ENCODE data around the gene DPP6. TPM values are rescaled to one million over a fixed set of nuclear protein-coding genes. Genes with fewer than 3 reads are reported as not detected.

The DPP6 gene
- total and polyA plus RNA-seq, 10 donors: 0.11 to 8.7 (median 3.0) TPM

DNA sequence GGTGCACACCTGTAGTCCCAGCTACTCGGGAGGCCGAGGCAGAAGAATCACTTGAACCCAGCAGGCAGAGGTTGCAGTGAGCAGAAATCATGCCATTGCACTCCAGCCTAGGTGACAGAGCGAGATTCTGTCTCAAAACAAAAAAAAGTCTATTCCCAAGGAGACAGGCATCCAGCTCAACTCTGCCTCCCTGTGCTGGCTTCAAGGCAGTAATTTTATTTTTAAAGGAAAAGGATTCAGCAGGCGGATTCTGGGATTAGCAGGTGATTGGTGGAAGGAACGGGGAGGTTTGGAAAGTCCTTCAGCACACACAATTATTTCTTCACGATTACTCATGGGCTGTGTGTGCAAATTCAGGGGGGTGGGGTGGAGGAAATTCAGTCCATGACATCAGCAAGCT, 707.8 kb downstream of the DPP6 start:
- 77 to 89% (median 79%) methylated on average over 6 of the region's 6 CpGs for WGBS, 5 donors
- no peak for DNase-seq
- no peaks in the 10 kb centered on the region for H3K36me3 ChIP-seq
- TF ChIP-seq, protein P1, sequence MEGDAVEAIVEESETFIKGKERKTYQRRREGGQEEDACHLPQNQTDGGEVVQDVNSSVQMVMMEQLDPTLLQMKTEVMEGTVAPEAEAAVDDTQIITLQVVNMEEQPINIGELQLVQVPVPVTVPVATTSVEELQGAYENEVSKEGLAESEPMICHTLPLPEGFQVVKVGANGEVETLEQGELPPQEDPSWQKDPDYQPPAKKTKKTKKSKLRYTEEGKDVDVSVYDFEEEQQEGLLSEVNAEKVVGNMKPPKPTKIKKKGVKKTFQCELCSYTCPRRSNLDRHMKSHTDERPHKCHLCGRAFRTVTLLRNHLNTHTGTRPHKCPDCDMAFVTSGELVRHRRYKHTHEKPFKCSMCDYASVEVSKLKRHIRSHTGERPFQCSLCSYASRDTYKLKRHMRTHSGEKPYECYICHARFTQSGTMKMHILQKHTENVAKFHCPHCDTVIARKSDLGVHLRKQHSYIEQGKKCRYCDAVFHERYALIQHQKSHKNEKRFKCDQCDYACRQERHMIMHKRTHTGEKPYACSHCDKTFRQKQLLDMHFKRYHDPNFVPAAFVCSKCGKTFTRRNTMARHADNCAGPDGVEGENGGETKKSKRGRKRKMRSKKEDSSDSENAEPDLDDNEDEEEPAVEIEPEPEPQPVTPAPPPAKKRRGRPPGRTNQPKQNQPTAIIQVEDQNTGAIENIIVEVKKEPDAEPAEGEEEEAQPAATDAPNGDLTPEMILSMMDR (IDR thresholded peaks at IDR 0.05 in 8 of 11, conservative IDR thresholded peaks at IDR 0.05 in 3 of 11): no peak
- TF ChIP-seq POLR2AphosphoS5 (IDR thresholded peaks at IDR 0.05) (no peak), POLR2A (IDR thresholded peaks at IDR 0.05) (no peak)
- H3K4me1 ChIP-seq: no peaks in the 10 kb centered on the region
- no peak overlapping the region for H3K27ac ChIP-seq
- H3K4me3 ChIP-seq: no peak overlapping the region
- intact Hi-C loops (cut with DNase I; ENCODE audit: low total_unique reads): no loop called here
- no peaks in the 10 kb centered on the region for H3K27me3 ChIP-seq (replicated peaks in 1 of 7)
- H3K9me3 ChIP-seq: peaks cover 0 to 12% (median 0%) of the 10 kb centered on the region in 8 donors

DNA sequence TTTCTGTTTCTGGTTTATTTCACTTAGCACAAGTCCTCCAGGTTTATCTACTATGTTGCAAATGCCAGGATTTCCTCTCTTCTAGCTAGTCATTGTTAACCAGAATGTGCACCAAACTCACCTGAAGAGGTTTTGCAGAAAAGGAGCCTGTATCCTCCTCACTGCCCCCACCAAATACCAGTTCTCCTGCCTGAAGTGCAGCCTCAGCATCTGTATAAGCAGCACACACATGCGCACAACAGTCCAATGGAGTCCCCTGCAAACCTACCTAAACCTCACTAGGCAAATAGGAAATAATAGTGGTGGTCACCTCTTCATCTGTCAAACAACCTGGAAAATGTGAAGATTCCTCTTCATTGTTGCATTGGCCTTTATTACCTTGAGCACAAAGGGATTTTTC, 712.9 kb downstream of the DPP6 start:
- H3K4me1 ChIP-seq: no peaks in the 10 kb centered on the region
- intact Hi-C loops (cut with DNase I; ENCODE audit: low total_unique reads): no loop called here
- H3K4me3 ChIP-seq: no peak overlapping the region
- no peaks in the 10 kb centered on the region for H3K27me3 ChIP-seq (replicated peaks in 1 of 7)
- no peak overlapping the region for H3K27ac ChIP-seq
- TF ChIP-seq POLR2A (IDR thresholded peaks at IDR 0.05): no peak
- TF ChIP-seq, protein P1 (IDR thresholded peaks at IDR 0.05 in 8 of 11, conservative IDR thresholded peaks at IDR 0.05 in 3 of 11): no peak
- no peak for TF ChIP-seq POLR2AphosphoS5 (IDR thresholded peaks at IDR 0.05)
- no peak for DNase-seq
- no peaks in the 10 kb centered on the region for H3K36me3 ChIP-seq
- H3K9me3 ChIP-seq: peaks cover 0 to 10% (median 0%) of the 10 kb centered on the region in 8 donors
- 85 to 93% (median 88%) methylated on average over 1 of the region's 1 CpG for WGBS, 5 donors

DNA sequence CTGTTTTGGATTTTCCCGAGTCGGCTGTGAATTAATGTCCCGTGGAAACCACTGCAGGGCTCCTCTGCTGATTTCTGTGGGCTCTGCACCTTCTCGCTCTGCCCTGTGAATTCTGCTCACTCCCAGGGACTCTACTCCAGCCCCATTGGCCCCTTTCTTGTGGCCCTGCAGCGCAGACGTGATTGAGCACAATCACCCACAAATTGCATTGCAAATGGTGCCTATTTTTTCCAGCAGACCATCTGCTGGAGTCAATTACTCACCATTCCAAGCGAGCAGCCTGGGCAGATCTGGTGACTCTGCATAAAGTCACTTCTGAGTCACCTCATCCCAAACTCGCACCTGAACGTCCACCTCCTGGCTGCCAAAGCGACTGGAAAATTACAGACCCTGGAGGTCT, 714.9 kb downstream of the DPP6 start:
- no peaks in the 10 kb centered on the region for H3K36me3 ChIP-seq
- intact Hi-C loops (cut with DNase I; ENCODE audit: low total_unique reads): no loop called here
- H3K27me3 ChIP-seq (replicated peaks in 1 of 7): no peaks in the 10 kb centered on the region
- H3K4me1 ChIP-seq: no peaks in the 10 kb centered on the region
- H3K4me3 ChIP-seq: no peak overlapping the region
- 72 to 84% (median 77%) methylated on average over 10 of the region's 10 CpGs for WGBS, 5 donors
- H3K27ac ChIP-seq: no peak overlapping the region
- no peak for TF ChIP-seq POLR2AphosphoS5 (IDR thresholded peaks at IDR 0.05)
- TF ChIP-seq POLR2A (IDR thresholded peaks at IDR 0.05): no peak
- TF ChIP-seq, protein P1 (IDR thresholded peaks at IDR 0.05 in 8 of 11, conservative IDR thresholded peaks at IDR 0.05 in 3 of 11): no peak
- H3K9me3 ChIP-seq: peaks cover 0 to 12% (median 0%) of the 10 kb centered on the region in 8 donors
- DNase-seq: no peak

DNA sequence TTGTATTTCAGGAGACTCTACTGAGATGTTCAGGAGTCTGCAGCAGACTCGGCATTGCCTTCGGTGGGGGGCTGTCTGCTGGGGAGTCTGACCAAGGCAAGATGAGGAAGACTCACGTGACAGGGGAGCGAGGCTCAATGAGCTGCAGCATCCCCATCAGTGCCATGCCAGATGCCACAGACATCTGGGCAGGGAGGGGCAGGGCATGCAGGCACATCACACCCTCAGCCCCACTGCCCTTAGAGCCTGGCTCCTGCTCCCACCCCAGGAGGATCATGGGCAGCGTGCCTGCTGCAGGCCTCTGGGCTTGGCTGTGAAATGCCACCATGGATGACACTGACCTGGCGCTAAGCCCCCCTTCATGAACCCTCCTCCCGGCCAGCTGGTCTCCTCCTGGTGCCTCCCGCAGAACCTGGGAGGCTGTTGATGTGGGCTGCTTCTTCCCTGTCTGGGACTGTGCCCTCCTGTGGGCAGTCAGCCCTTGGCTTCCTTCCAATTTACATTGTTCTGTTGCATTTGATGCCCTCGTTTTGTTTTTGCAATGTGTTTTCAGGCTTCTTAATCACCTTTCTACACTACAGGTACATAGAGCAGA, 715.7 kb downstream of the DPP6 start:
- DNase-seq: no peak
- Histone ChIP-seq H3K36me3 (no peaks in the 10 kb centered on the region), H3K27ac (no peak overlapping the region), H3K27me3 (replicated peaks in 1 of 7) (no peaks in the 10 kb centered on the region), H3K4me3 (no peak overlapping the region), H3K9me3 (peaks cover 0 to 12% (median 0%) of the 10 kb centered on the region in 8 donors), H3K4me1 (no peaks in the 10 kb centered on the region)
- TF ChIP-seq POLR2AphosphoS5 (IDR thresholded peaks at IDR 0.05) (no peak), POLR2A (IDR thresholded peaks at IDR 0.05) (no peak)
- TF ChIP-seq, protein P1 (IDR thresholded peaks at IDR 0.05 in 8 of 11, conservative IDR thresholded peaks at IDR 0.05 in 3 of 11): no peak
- intact Hi-C loops (cut with DNase I; ENCODE audit: low total_unique reads): no loop called here
- 79 to 90% (median 86%) methylated on average over 4 to 9 of the region's 9 CpGs for WGBS, 5 donors
